ENCODE data around the gene CRELD2. TPM values are rescaled to one million over a fixed set of nuclear protein-coding genes. Genes with fewer than 3 reads are reported as not detected.

Gene CRELD2
- 14.4 and 15.1 TPM in 2 replicates for polyA plus RNA-seq (2011; rRNA removed)
- 44.0 and 51.4 TPM in 2 replicates for polyA plus RNA-seq (2012; cell fraction: cytosol; rRNA removed)
- polyA plus RNA-seq (2012; cell fraction: nucleus; rRNA removed) = 63.9 and 67.7 TPM in 2 replicates
- polyA plus RNA-seq (2017; fragmentation: RNase III; extraction: RNeasy Plus Mini Kit Qiagen cat#74134 plus additional on column Dnase treatment) = 18.7 to 20.6 TPM (median 18.7 TPM) in 3 replicates
- polyA minus RNA-seq (2011; rRNA and poly(A)+ RNA removed) = 3.6 TPM in 2 replicates

- Histone ChIP-seq H3K4me1 (peaks cover 5% of the 10 kb centered on the region; the same call in 1 of the 3 replicates), H3K9me3 (no peaks in the 10 kb centered on the region), H3K4me3 (peak within 1 kb of the TSS; percentile 87), H3K27ac (peak within 1 kb of the TSS; percentile 88 to 97), H3K4me2 (peak within 1 kb of the TSS; percentile 95)
- CTCF ChIA-PET = no interaction called here
- POLR2A ChIA-PET = interaction anchor here (0.9 kb wide), 1 partner anchor 112 kb away, joined by 3 read pairs; no protein-coding TSS in a partner anchor
- no peak for TF ChIP-seq PBX3 (IDR thresholded peaks at IDR 0.05)
- no peak for TF ChIP-seq SMC3 (IDR thresholded peaks at IDR 0.05)
- 0 out of 2 replicates have a peak, but pooled peaks have one; percentile 18 for TF ChIP-seq MAZ (IDR thresholded peaks at IDR 0.05; ENCODE audit: borderline replicate concordance, low read depth, low read length)
- TF ChIP-seq MAX (IDR thresholded peaks at IDR 0.05) = no peak
- peak; percentile 84 for TF ChIP-seq POLR2A (IDR thresholded peaks at IDR 0.05; ENCODE audit: low read length)
- peak; percentile 46; the same call in 1 of the 2 replicates for TF ChIP-seq RFX5 (IDR thresholded peaks at IDR 0.05)
- peak; percentile 65; the same call in 1 of the 2 replicates for TF ChIP-seq PHF8 (IDR thresholded peaks at IDR 0.05; ENCODE audit: borderline replicate concordance, low read depth)
- TF ChIP-seq JUN (IDR thresholded peaks at IDR 0.05) = peak in 1 of 2 experiments; percentile 45; a peak in 1 of 5 replicates
- FAIRE-seq (no peak), ATAC-seq (peak; percentile 95 to 99), DNase-seq (ENCODE audit: low read depth in 1 of 2, low spot score in 1 of 2) (peak; percentile 87 to 94)
- no CpG with 5 or more reads among the region's 103 CpGs for WGBS (ENCODE audit: missing lambda C conversion rate)
Observed at GRCh38 chr22:49917974-49918910, at the start of gene CRELD2, which contains the start of gene ALG12. Gene CRELD2, plus strand, starts transcription at chr22:49918634. Its CDS starts 136 bp downstream, at chr22:49918770. Gene ALG12, minus strand, starts transcription at chr22:49918438. Its CDS starts 4,673 bp downstream, at chr22:49913765.

GRCh38 chr22:49869086-49869830 lies 49.2 kb upstream of the CRELD2 start:
- WGBS (ENCODE audit: missing lambda C conversion rate) = 97% methylated on average over 17 of the region's 17 CpGs
- no peak overlapping the region for H3K4me2 ChIP-seq
- no peak for FAIRE-seq
- no peak overlapping the region for H3K4me3 ChIP-seq
- POLR2A ChIA-PET = no interaction called here
- DNase-seq (ENCODE audit: low read depth in 1 of 2, low spot score in 1 of 2) = no peak
- H3K27ac ChIP-seq = no peak overlapping the region
- no peaks in the 10 kb centered on the region for H3K4me1 ChIP-seq
- CTCF ChIA-PET = no interaction called here
- H3K9me3 ChIP-seq = peaks cover 32% of the 10 kb centered on the region
- TF ChIP-seq NR3C1 (IDR thresholded peaks at IDR 0.05) (no peak), NFE2L2 (conservative IDR thresholded peaks at IDR 0.05; ENCODE audit: low read length) (no peak), ZNF302 (CRISPR knock-in tag; IDR thresholded peaks at IDR 0.05) (no peak), RCOR1 (IDR thresholded peaks at IDR 0.05; ENCODE audit: low read depth, low read length) (no peak), FOSB (CRISPR knock-in tag; IDR thresholded peaks at IDR 0.05) (no peak), CEBPB (IDR thresholded peaks at IDR 0.05) (no peak), SMC3 (IDR thresholded peaks at IDR 0.05) (no peak), MAZ (IDR thresholded peaks at IDR 0.05; ENCODE audit: borderline replicate concordance, low read depth, low read length) (no peak), HOXA7 (CRISPR knock-in tag; IDR thresholded peaks at IDR 0.05) (no peak), JUN (IDR thresholded peaks at IDR 0.05) (no peak), TP53 (CRISPR knock-in tag; IDR thresholded peaks at IDR 0.05) (no peak), BHLHE40 (IDR thresholded peaks at IDR 0.05; ENCODE audit: low read depth, low read length) (no peak), HMGXB4 (CRISPR knock-in tag; IDR thresholded peaks at IDR 0.05; ENCODE audit: borderline replicate concordance) (no peak), EHMT2 (IDR thresholded peaks at IDR 0.05; ENCODE audit: low read depth) (no peak), ESRRA (IDR thresholded peaks at IDR 0.05; ENCODE audit: borderline replicate concordance, low read length) (no peak)
- no peak for ATAC-seq

All from A549 (cell line).